Smooth muscle cell (in vitro differentiated cells): ENCODE data around the gene KRTAP4-4. TPM values are rescaled to one million over a fixed set of nuclear protein-coding genes. Genes with fewer than 3 reads are reported as not detected.
A peak's percentile ranks its signal among the peaks of the same experiment; 100 is the strongest.
"Not testable (repeated sequence)": the region's sequence is repeated elsewhere in the genome, so short reads cannot be mapped to it uniquely, and the experiment has no call there.

Source experiments
- DNase-seq: peaks from one replicate; lab custom pipeline; 2025; ENCODE audit not compliant: unreplicated experiment; lab: John Stamatoyannopoulos, UW
- H2AFZ ChIP-seq: fragments of 200-600 bp; sonication (generic); 2 replicates; pipeline ENCODE4 v1.6.0; 2016; ENCODE audit warnings: antibody characterized with exemption, low read depth, mild to moderate bottlenecking
- H3F3A ChIP-seq: fragments of 200-600 bp; sonication (generic); 2 replicates; pipeline ENCODE4 v1.6.0; 2017; ENCODE audit warnings: antibody characterized with exemption, low read depth
- H3K27ac ChIP-seq: fragments of 200-600 bp; sonication (generic); 2 replicates; pipeline ENCODE4 v1.5.1; 2016; ENCODE audit warnings: low read depth, mild to moderate bottlenecking
- H3K27me3 ChIP-seq: fragments of 200-600 bp; sonication (generic); 2 replicates; pipeline ENCODE4 v1.6.1; 2016; ENCODE audit warnings: low read depth, mild to moderate bottlenecking
- H3K36me3 ChIP-seq: fragments of 200-600 bp; sonication (generic); 2 replicates; pipeline ENCODE4 v1.5.1; 2016; ENCODE audit warnings: low read depth
- H3K4me1 ChIP-seq: fragments of 200-600 bp; sonication (generic); 2 replicates; pipeline ENCODE4 v1.5.1; 2016; ENCODE audit warnings: low read depth
- H3K4me2 ChIP-seq: fragments of 200-600 bp; sonication (generic); 2 replicates; pipeline ENCODE4 v1.6.0; 2016; ENCODE audit warnings: mild to moderate bottlenecking
- H3K4me3 ChIP-seq: fragments of 200-600 bp; sonication (generic); 2 replicates; pipeline ENCODE4 v1.5.1; 2016; ENCODE audit warnings: mild to moderate bottlenecking
- H3K79me2 ChIP-seq: fragments of 200-600 bp; sonication (generic); 2 replicates; pipeline ENCODE4 v1.6.0; 2016; ENCODE audit warnings: low read depth, mild to moderate bottlenecking
- H3K9ac ChIP-seq: fragments of 200-600 bp; sonication (generic); 2 replicates; pipeline ENCODE4 v1.6.0; 2016; ENCODE audit warnings: low read depth
- H3K9me3 ChIP-seq: fragments of 200-600 bp; sonication (generic); replicated peaks from 2 replicates; pipeline ENCODE4 v1.5.1; 2016; ENCODE audit warnings: low read depth
- H4K20me1 ChIP-seq: fragments of 200-600 bp; sonication (generic); 2 replicates; pipeline ENCODE4 v1.6.0; 2016; ENCODE audit warnings: low read depth
- WGBS: methylation state at CpG from one replicate; pipeline ENCODE4 v1.1.7; 2016; ENCODE audit warnings: low lambda C conversion rate; 5-methylcytosine and 5-hydroxymethylcytosine counted together
- polyA plus RNA-seq: library from polyadenylated mRNA; unstranded; fragments of >200 nt; fragmentation: Nextera tagmentation; extraction: Ambion mirVana; gene quantifications from 2 replicates; pipeline ENCODE4 v1.2.1, GENCODE V29; 2016
- total RNA-seq: library from RNA; depleted of rRNA; stranded (reverse); fragments of >200 nt; gene quantifications from 2 replicates; pipeline ENCODE4 v1.2.3, GENCODE V29; 2014
- TF ChIP-seq, protein P1 (sequence below): fragments of 200-600 bp; sonication (generic); IDR thresholded peaks from 2 replicates; pipeline ENCODE4 v1.5.1; 2017; ENCODE audit warnings: borderline replicate concordance, mild to moderate bottlenecking, antibody characterized with exemption; ENCODE audit not compliant: insufficient read depth, poor library complexity, severe bottlenecking

Gene KRTAP4-4
- total and polyA plus RNA-seq, 2 experiments from 2014 or later, result not detected

DNA sequence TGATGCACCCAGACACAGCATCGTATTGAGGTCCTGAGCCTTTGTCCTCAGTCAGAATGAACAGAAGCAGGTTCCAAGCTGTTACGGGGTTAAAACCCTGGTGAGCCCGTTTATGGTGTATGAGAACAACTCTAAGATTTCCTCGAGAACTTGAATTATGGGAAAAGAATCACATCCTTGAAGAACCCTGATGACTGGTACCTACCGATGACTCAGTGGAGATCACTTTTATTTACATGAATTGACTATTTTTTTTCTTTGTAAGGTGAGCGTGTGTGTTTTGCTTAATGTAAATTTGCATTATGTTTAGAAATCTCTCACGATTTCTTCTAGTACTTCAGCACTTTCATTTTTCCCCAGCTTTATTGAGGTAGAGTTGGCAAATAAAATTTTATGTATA, 3.3 kb upstream of the KRTAP4-4 start:
- Histone ChIP-seq H3K4me1 (no peaks in the 10 kb centered on the region), H3K4me2 (no peak overlapping the region), H2AFZ (no peak overlapping the region), H3K36me3 (no peaks in the 10 kb centered on the region), H3K9ac (no peak overlapping the region), H3K27ac (no peak overlapping the region), H4K20me1 (no peaks in the 10 kb centered on the region), H3K4me3 (no peak overlapping the region), H3K9me3 (no peaks in the 10 kb centered on the region), H3K27me3 (peaks cover 7% of the 10 kb centered on the region), H3K79me2 (no peaks in the 10 kb centered on the region), H3F3A (no peaks in the 10 kb centered on the region)
- DNase-seq, result no peak
- TF ChIP-seq, protein P1, sequence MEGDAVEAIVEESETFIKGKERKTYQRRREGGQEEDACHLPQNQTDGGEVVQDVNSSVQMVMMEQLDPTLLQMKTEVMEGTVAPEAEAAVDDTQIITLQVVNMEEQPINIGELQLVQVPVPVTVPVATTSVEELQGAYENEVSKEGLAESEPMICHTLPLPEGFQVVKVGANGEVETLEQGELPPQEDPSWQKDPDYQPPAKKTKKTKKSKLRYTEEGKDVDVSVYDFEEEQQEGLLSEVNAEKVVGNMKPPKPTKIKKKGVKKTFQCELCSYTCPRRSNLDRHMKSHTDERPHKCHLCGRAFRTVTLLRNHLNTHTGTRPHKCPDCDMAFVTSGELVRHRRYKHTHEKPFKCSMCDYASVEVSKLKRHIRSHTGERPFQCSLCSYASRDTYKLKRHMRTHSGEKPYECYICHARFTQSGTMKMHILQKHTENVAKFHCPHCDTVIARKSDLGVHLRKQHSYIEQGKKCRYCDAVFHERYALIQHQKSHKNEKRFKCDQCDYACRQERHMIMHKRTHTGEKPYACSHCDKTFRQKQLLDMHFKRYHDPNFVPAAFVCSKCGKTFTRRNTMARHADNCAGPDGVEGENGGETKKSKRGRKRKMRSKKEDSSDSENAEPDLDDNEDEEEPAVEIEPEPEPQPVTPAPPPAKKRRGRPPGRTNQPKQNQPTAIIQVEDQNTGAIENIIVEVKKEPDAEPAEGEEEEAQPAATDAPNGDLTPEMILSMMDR, result no peak
- 87% methylated on average over 7 of the region's 7 CpGs for WGBS

DNA sequence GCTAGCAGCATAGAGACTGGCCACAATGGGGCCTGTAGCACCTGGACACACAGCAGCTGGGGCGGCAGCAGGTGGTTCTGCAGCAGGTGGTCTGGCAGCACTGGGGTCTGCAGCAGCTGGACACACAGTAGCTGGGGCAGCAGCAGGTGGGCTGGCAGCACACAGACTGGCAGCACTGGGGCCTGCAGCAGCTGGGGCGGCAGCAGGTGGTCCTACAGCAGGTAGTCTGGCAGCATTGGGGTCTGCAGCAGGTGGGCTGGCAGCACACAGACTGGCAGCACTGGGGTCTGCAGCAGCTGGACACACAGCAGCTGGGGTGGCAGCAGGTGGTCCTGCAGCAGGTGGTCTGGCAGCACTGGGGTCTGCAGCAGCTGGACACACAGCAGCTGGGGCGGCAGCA, 358 bp downstream of the KRTAP4-4 start:
- not testable (repeated sequence) for H3K4me2 ChIP-seq, H3K4me3 ChIP-seq, H3K9me3 ChIP-seq, H2AFZ ChIP-seq, H3K4me1 ChIP-seq, H3K9ac ChIP-seq, H3K36me3 ChIP-seq, H3K27ac ChIP-seq, H3K27me3 ChIP-seq, DNase-seq, H3F3A ChIP-seq, H4K20me1 ChIP-seq, H3K79me2 ChIP-seq
- 82% methylated on average over 3 of the region's 3 CpGs for WGBS

DNA sequence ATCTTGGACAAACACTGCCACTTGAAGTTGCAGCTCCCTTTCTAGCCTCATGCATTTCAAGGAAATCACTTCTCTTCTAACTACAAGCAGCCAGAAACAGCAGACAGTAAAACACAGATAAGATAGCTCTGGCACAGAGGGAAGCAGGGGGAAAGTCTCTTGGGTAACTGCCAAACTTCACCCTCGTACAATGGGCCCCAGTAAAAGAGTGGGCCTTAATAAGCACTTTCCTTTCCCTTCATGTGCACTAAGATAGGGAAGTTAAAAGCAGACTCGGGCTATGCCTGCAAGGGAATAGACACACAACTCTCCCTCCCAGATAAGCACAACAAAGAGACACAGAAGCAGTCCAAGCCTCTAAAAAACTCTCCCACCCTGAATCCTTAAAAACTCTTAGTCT, 6.7 kb downstream of the KRTAP4-4 start:
- H3F3A ChIP-seq, result no peaks in the 10 kb centered on the region
- H3K36me3 ChIP-seq, result no peaks in the 10 kb centered on the region
- H3K4me3 ChIP-seq, result no peak overlapping the region
- H3K4me1 ChIP-seq, result no peaks in the 10 kb centered on the region
- TF ChIP-seq, protein P1, result no peak
- WGBS, result 7% methylated on average over 2 of the region's 2 CpGs
- H3K27ac ChIP-seq, result no peak overlapping the region
- no peaks in the 10 kb centered on the region for H4K20me1 ChIP-seq
- H2AFZ ChIP-seq, result peak overlapping the region; percentile 26
- no peak overlapping the region for H3K9ac ChIP-seq
- no peak for DNase-seq
- H3K9me3 ChIP-seq, result no peaks in the 10 kb centered on the region
- H3K4me2 ChIP-seq, result no peak overlapping the region
- H3K79me2 ChIP-seq, result no peaks in the 10 kb centered on the region
- H3K27me3 ChIP-seq, result no peaks in the 10 kb centered on the region

DNA sequence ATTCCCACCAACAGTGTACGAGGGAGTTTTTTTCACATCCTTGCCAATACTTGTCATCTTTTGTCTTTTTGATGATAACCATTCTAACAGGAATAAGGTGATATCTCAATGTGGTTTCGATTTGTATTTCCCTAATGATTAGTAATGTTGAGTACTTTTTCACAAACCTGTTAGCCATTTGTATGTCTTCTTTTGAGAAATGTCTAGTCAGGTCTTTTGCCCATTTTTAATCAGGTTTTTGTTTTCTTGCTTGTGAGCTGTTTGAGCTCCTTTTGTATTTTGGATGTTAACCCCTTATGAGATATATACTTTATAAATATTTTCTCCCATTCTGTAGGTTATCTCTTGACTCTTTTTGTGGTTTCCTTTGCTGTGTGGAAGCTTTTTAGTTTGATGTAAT, 9.0 kb downstream of the KRTAP4-4 start:
- H2AFZ ChIP-seq, result no peak overlapping the region
- no peaks in the 10 kb centered on the region for H3K9me3 ChIP-seq
- TF ChIP-seq, protein P1, result no peak
- H3K27me3 ChIP-seq, result no peaks in the 10 kb centered on the region
- H3K27ac ChIP-seq, result no peak overlapping the region
- no peaks in the 10 kb centered on the region for H3K4me1 ChIP-seq
- H3F3A ChIP-seq, result no peaks in the 10 kb centered on the region
- no peak overlapping the region for H3K4me3 ChIP-seq
- H3K79me2 ChIP-seq, result no peaks in the 10 kb centered on the region
- no peak overlapping the region for H3K9ac ChIP-seq
- no peaks in the 10 kb centered on the region for H3K36me3 ChIP-seq
- DNase-seq, result no peak
- no peaks in the 10 kb centered on the region for H4K20me1 ChIP-seq
- WGBS, result 95% methylated on average over 2 of the region's 2 CpGs
- no peak overlapping the region for H3K4me2 ChIP-seq
